Hematopoietic multipotent progenitor cell treated with erythropoietin and hydrocortisone succinate and interleukin-3 and kit ligand, for 17 days (in vitro differentiated cells): Measurements from ENCODE around the gene AHCYL2.
"Not testable (repeated sequence)": the region's sequence is repeated elsewhere in the genome, so short reads cannot be mapped to it uniquely, and the experiment has no call there.

ENCODE experiments used
- DNase-seq: peaks from one replicate; pipeline ENCODE4 v3.0.0-alpha.2; 2015; ENCODE audit warnings: low spot score

AHCYL2 gene

GRCh38 chr7:129385116-129385515 is 160.3 kb downstream of the AHCYL2 start:
- DNase-seq = no peak

DNA sequence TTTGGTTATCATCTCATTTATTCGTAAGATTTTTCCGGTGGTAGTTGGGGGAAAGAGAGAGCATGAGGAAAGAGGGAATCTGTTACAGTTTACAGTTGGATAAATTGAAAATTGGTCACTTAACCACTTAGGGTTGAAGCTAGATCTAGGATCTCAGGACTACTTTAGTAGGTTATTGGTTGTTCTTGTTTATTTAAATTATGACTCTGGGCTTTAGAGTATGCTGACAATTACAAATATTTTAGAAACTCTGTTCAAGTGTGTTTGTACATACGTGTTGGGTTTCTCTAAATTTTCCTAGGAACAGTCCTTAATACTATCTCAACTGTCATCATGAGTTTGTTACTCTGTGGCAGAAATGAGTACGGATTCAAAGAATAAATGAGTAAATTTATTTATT is 160.8 kb downstream of the AHCYL2 start:
- no peak for DNase-seq

GRCh38 chr7:129386506-129386905 is 161.7 kb downstream of the AHCYL2 start:
- DNase-seq = no peak

DNA sequence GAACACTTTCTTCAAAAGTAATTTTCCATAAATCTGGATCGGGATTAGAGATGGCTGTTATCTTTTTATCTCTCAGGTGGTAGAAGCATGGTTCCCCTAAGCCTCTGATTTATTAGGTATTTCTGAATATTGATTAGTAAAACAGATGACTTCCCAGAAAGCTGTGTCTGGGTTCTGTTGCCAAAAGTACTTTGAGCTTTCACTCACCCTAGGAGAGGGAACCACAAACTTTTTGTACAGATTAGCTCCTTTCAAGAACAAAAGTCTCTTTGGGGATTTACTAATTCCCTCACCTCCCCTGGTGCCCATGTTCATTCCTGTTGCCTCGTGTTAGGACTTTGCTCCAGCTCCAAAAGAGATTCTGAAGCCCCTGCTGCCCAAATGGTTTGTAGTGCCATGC is 162.7 kb downstream of the AHCYL2 start:
- no peak for DNase-seq

GRCh38 chr7:129388333-129389098 is 163.7 kb downstream of the AHCYL2 start:
- no peak for DNase-seq

DNA sequence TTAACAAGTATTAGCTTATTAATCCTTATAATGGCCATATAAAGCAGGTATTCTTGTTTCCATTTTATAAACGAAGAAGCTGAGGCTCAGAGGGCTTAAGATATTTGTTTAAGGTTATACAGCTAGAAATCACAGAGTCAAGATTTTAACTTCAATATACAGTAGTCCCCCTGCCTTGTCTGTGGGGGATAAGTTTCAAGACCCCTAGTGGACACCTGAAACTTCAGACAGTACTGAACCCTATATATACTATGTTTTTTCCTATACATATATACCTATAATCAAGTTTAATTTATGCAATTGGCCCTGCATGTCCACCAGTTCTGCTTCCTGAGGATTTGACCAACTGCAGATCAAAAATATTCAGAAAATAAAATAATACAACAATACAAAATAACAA is 165.0 kb downstream of the AHCYL2 start:
- DNase-seq = no peak

- DNase-seq = no peak
Measured at GRCh38 chr7:129390314-129390713, 165.5 kb downstream of the AHCYL2 start.

DNA sequence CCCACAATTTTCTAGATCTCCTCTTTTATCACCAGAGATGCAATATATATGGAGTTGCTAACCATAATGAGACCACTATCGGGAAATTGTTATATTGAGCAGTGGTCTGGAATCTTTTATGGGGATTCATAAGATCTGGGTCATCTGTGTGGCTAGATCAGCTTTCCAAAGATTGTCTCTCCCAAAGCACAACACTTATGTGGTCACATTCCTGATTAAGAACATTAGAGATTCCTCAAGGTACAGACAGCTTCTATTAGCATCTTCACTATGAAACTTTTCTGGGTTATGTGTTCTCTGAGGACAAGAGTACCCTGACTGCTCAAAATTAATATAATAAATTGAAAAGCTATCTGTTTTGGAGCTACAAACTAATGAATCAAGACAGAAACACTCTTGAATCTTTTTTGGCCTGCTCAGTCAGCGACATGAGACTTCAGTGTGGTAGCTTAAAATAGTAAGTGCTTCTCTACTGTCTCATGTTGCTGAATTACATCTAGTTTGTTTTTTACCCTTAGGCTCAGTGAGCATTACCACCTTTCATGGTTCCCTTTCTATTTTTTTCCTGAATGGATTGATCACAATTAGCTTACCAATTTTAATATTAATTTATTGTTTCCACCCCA is 166.8 kb downstream of the AHCYL2 start:
- DNase-seq = no peak

DNA sequence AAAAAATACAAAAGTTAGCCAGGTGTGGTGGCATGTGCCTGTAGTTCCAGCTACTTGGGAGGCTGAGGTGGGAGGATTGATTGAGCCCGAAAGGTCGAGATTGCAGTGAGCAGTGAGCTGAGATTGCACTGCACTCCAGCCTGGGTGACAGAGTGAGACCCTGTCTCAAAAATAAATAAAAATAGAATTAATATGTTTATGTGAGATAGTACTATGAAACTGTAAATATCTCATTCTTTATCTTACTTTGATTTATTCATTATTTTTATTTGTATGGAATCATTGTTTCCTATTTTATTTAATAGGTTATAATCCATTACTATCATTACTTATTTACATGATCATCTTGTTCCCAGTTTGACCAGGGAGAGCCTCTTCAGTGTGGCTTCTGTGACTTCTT is 168.4 kb downstream of the AHCYL2 start:
- no peak for DNase-seq

GRCh38 chr7:129394101-129394500 is 169.3 kb downstream of the AHCYL2 start:
- no peak for DNase-seq

GRCh38 chr7:129394982-129395914 is 170.4 kb downstream of the AHCYL2 start:
- no peak for DNase-seq

GRCh38 chr7:129401228-129401966 is 176.6 kb downstream of the AHCYL2 start:
- DNase-seq = no peak

GRCh38 chr7:129401967-129402860 is 177.4 kb downstream of the AHCYL2 start:
- peak; percentile 61 for DNase-seq

DNA sequence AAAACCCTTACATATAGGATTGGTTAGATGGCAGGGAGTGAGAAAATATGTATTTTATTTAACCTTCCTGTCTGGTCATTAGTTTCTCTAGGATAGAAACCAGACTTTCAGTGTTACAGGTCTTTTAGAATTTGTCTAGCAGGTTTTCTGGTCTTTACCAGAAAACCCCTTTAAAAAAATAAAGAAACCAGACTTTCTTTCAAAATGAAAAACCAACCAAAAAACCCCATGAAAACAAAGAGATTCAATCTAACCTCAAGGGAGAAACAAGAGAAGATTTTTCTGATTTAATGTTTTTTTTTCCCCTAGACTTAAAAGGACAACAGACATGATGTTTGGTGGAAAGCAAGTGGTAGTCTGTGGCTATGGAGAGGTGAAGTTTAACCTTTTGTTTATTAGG is 180.7 kb downstream of the AHCYL2 start:
- DNase-seq = no peak

- not testable (repeated sequence) for DNase-seq
Measured at GRCh38 chr7:129410238-129410637, 185.4 kb downstream of the AHCYL2 start.

DNA sequence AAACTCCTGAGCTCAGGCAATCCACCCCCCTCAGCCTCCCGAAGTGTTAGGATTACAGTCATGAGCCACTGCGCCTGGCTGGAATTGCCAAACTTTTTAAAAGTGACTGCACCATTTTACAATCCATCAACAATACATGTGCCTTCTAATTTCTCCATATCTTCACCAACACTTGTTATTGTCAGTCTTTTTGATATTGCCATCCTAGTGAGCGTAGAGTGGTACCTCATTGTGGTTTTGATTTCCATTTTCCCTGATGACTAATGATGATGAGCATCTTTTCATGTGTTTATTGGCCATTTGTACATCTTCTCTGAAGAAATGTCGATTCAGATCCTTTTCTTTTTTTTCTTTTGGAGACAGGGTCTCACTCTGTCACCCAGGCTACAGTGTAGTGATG is 187.7 kb downstream of the AHCYL2 start:
- no peak for DNase-seq

- no peak for DNase-seq
Measured at GRCh38 chr7:129417073-129417472, 192.2 kb downstream of the AHCYL2 start.

GRCh38 chr7:129421717-129422250 is 197.0 kb downstream of the AHCYL2 start:
- no peak for DNase-seq

- no peak for DNase-seq
Measured at GRCh38 chr7:129422727-129423126, 197.9 kb downstream of the AHCYL2 start.

DNA sequence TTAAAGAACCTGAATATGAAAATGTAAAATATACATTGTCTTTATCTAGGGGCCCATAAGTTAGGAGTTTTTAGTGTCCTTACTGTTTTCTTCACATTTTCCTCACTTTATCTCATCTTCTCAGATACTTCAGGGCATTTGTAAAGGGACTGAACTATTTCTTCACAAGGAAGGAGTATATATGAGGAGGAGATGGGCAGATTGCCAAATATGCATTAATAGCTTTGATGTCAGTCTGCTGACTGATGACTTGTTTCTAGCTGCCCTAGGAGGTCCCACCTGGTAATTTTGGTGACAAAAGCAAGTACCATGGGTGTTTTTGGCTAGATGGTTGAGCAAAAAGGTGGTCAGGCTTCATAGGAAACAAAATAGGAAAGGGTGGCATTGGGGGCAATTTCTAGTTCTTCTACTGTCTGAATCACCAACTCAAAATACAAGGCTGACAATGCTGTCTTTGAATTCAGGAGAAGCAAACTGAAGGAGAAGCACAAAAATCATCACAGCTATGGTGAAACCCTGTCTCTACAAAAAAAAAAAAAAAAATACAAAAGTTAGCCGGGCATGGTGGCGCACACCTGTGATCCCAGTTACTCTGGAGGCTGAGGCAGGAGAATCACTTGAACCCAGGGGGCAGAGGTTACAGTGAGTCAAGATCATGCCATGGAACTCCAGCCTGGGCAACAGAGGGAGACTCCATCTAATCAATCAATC is 199.0 kb downstream of the AHCYL2 start:
- peak; percentile 36 for DNase-seq
